NK-92 (cell line): ENCODE data around the gene SH3GL1.

Source experiments
- DNase-seq: peaks from one replicate; lab custom pipeline; 2025; ENCODE audit not compliant: unreplicated experiment; lab: John Stamatoyannopoulos, UW

The SH3GL1 gene

GRCh38 chr19:4319067-4319718 lies 81.2 kb downstream of the SH3GL1 start:
- DNase-seq, result no peak

GRCh38 chr19:4318460-4318859 lies 81.9 kb downstream of the SH3GL1 start:
- DNase-seq, result no peak

GRCh38 chr19:4316956-4317355 lies 83.4 kb downstream of the SH3GL1 start:
- DNase-seq, result no peak

GRCh38 chr19:4313847-4314490 lies 86.4 kb downstream of the SH3GL1 start:
- no peak for DNase-seq
